ENCODE measurements around the gene LRRC27. TPM values are rescaled to one million over a fixed set of nuclear protein-coding genes. Genes with fewer than 3 reads are reported as not detected.

Gene LRRC27
- total RNA-seq, 1 donor from 2014 or later: 13.8 TPM

DNA sequence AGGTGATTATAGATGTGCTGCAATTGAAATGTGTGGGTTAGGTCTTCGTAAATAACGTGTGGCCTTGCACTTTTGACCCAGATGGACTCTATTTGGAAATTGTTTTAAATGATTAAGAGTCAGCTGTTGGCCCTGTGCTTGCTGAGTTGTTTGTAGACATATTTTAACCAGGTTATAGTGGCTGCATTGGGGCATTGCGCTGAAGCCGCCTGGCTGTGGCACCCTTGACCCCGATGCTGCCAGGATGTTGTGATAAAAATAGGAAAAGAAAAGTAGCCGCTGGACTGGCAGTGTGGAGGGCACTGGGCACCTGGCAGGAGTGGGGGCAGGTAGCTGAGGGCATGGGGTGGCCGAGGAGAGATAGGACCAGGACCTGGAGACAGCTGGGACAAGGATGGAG, 13.4 kb downstream of the LRRC27 start:
- H3K27me3 Mint-ChIP-seq (ENCODE audit: unreplicated experiment): peaks cover 6% of the 10 kb centered on the region
- H3K27ac Mint-ChIP-seq (ENCODE audit: unreplicated experiment): no peak overlapping the region
- TF ChIP-seq, protein P1, sequence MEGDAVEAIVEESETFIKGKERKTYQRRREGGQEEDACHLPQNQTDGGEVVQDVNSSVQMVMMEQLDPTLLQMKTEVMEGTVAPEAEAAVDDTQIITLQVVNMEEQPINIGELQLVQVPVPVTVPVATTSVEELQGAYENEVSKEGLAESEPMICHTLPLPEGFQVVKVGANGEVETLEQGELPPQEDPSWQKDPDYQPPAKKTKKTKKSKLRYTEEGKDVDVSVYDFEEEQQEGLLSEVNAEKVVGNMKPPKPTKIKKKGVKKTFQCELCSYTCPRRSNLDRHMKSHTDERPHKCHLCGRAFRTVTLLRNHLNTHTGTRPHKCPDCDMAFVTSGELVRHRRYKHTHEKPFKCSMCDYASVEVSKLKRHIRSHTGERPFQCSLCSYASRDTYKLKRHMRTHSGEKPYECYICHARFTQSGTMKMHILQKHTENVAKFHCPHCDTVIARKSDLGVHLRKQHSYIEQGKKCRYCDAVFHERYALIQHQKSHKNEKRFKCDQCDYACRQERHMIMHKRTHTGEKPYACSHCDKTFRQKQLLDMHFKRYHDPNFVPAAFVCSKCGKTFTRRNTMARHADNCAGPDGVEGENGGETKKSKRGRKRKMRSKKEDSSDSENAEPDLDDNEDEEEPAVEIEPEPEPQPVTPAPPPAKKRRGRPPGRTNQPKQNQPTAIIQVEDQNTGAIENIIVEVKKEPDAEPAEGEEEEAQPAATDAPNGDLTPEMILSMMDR (IDR thresholded peaks at IDR 0.05; ENCODE audit: partially characterized antibody, unreplicated experiment): no peak
- H3K9me3 Mint-ChIP-seq (ENCODE audit: unreplicated experiment): no peaks in the 10 kb centered on the region
- no peak overlapping the region for H3K4me3 Mint-ChIP-seq (ENCODE audit: unreplicated experiment)
- H3K36me3 Mint-ChIP-seq (ENCODE audit: unreplicated experiment): peaks cover 17% of the 10 kb centered on the region
- peaks cover 8% of the 10 kb centered on the region for H3K4me1 Mint-ChIP-seq (ENCODE audit: low read depth, unreplicated experiment)
- DNase-seq: no peak

DNA sequence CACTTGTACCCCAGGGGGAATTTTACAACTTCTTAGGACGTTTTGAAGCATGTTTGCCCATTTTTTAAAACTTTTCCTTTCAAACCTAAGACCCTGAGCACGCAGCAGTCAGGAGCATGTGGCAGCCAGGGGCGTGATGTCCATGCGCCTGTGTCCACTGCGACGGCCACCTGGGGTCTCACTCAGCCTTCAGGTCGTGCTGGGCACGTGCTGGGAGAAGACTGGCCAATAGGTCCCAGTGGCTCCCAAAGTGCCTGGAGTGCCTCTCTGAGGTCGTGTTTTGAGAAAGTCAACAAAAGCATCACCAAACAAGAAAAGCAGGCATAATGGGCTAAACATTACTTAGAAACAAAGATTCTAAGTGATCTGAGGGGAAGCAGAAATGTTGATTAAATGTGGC, 14.8 kb downstream of the LRRC27 start:
- no peak for DNase-seq
- Mint-ChIP-seq H3K27ac (ENCODE audit: unreplicated experiment) (no peak overlapping the region), H3K27me3 (ENCODE audit: unreplicated experiment) (peaks cover 6% of the 10 kb centered on the region), H3K36me3 (ENCODE audit: unreplicated experiment) (peaks cover 17% of the 10 kb centered on the region), H3K4me1 (ENCODE audit: low read depth, unreplicated experiment) (peaks cover 5% of the 10 kb centered on the region), H3K9me3 (ENCODE audit: unreplicated experiment) (no peaks in the 10 kb centered on the region), H3K4me3 (ENCODE audit: unreplicated experiment) (no peak overlapping the region)
- TF ChIP-seq, protein P1 (IDR thresholded peaks at IDR 0.05; ENCODE audit: partially characterized antibody, unreplicated experiment): no peak

DNA sequence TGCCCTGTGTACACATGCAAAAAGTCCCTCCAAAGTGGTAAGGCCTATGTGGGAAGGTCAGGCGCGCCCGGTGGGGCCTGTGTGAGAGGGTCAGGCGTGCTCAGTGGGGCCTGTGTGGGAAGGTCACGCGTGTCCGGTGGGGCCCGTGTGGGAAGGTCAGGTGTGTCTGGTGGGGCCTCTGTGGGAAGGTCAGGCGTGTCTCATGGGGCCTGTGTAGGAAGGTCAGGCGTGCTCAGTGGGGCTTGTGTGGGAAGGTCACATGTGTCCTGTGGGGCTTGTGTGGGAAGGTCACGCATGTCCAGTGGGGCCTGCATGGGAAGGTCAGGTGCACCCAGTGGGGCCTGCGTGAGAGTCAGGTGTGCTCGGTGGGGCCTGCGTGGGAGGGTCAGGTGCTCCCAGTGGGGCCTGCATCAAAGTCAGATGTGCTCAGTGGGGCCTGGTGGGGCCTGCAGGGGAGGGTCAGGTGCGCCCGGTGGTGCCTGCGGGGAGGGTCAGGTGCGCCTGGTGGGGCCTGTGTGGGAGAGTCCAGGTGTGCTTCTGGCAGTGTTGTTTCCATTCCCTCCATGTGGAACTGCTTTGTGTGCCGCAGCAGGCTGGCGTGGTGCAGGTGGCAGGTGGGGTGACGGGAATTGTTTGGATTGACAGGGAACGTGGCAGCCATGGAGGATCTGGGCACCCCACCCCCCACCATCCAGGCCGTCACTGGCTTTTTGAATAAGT, 15.4 kb downstream of the LRRC27 start:
- no peaks in the 10 kb centered on the region for H3K9me3 Mint-ChIP-seq (ENCODE audit: unreplicated experiment)
- H3K27me3 Mint-ChIP-seq (ENCODE audit: unreplicated experiment): peaks cover 6% of the 10 kb centered on the region
- peaks cover 15% of the 10 kb centered on the region for H3K36me3 Mint-ChIP-seq (ENCODE audit: unreplicated experiment)
- H3K4me1 Mint-ChIP-seq (ENCODE audit: low read depth, unreplicated experiment): peaks cover 5% of the 10 kb centered on the region
- H3K4me3 Mint-ChIP-seq (ENCODE audit: unreplicated experiment): no peak overlapping the region
- H3K27ac Mint-ChIP-seq (ENCODE audit: unreplicated experiment): no peak overlapping the region
- DNase-seq: no peak
- TF ChIP-seq, protein P1 (IDR thresholded peaks at IDR 0.05; ENCODE audit: partially characterized antibody, unreplicated experiment): no peak

DNA sequence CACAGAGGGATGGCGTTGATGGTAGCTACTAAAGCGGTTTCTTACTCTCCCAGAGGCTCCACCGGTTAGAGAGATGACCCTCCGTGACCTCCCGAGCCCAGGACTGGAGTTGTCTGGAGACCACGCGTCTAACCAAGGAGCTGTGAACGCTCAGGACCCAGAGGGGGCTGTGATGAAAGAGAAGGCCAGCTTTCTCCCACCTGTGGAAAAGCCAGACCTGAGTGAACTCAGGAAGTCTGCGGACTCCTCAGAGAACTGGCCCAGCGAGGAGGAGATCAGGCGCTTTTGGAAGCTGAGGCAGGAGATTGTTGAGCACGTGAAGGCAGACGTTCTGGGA, 15.9 kb downstream of the LRRC27 start:
- Mint-ChIP-seq H3K27me3 (ENCODE audit: unreplicated experiment) (peaks cover 8% of the 10 kb centered on the region), H3K9me3 (ENCODE audit: unreplicated experiment) (peaks cover 2% of the 10 kb centered on the region), H3K36me3 (ENCODE audit: unreplicated experiment) (peaks cover 12% of the 10 kb centered on the region), H3K27ac (ENCODE audit: unreplicated experiment) (no peak overlapping the region), H3K4me1 (ENCODE audit: low read depth, unreplicated experiment) (peaks cover 7% of the 10 kb centered on the region), H3K4me3 (ENCODE audit: unreplicated experiment) (no peak overlapping the region)
- DNase-seq: no peak
- TF ChIP-seq, protein P1 (IDR thresholded peaks at IDR 0.05; ENCODE audit: partially characterized antibody, unreplicated experiment): no peak

DNA sequence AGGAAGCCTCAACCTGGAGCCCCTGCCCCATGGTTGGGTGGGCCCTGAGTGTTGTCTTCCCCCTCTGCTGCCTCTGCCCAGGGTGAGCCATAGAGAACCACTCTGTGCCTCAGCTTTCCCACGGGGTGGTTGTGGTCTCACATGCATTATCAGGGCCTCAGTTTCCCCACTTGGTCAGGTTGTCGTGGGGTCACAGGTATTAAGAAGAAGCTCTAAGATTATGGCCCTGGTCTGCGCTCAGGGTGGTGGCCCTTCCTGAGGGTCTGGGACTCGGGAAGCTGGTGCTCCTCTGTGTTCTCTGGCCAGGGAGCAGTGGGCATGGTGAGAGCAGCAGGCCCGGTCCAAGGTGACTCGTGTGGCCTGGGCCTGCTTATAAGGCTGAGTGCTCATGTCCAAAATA, 17.8 kb downstream of the LRRC27 start:
- Mint-ChIP-seq H3K9me3 (ENCODE audit: unreplicated experiment) (peaks cover 2% of the 10 kb centered on the region), H3K4me3 (ENCODE audit: unreplicated experiment) (no peak overlapping the region), H3K27ac (ENCODE audit: unreplicated experiment) (no peak overlapping the region), H3K4me1 (ENCODE audit: low read depth, unreplicated experiment) (peaks cover 11% of the 10 kb centered on the region), H3K27me3 (ENCODE audit: unreplicated experiment) (peaks cover 11% of the 10 kb centered on the region), H3K36me3 (ENCODE audit: unreplicated experiment) (peaks cover 4% of the 10 kb centered on the region)
- no peak for DNase-seq
- TF ChIP-seq, protein P1 (IDR thresholded peaks at IDR 0.05; ENCODE audit: partially characterized antibody, unreplicated experiment): no peak
